Measurements from ENCODE around the gene TBC1D22A. TPM values are rescaled to one million over a fixed set of nuclear protein-coding genes. Genes with fewer than 3 reads are reported as not detected.

TBC1D22A gene
- polyA plus RNA-seq, 1 of the 3 experiments (the other 2 are of a cell fraction), result 16.5 TPM

DNA sequence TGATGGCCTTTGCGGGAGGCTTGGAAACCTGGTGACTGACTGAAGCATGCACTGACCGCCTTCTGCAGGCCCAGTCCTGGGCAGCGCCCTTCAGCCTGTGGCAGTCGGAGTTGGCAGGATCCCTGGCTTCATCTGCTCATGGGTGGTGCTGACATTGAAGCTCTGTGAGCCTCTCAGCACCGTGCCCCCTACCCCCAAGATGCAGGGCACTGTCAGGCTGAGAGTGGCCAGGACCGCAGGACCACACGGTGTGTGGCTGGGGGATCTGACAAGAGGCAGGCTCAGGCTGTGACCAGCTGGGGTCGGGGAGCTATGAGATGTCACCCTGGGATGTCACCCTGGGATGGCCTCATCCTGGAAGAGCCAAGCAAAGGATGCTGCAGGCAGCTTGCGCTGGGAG lies 32.7 kb downstream of the TBC1D22A start (continued):
- TF ChIP-seq CTCF (IDR thresholded peaks at IDR 0.05), result no peak
- TF ChIP-seq, protein P1, sequence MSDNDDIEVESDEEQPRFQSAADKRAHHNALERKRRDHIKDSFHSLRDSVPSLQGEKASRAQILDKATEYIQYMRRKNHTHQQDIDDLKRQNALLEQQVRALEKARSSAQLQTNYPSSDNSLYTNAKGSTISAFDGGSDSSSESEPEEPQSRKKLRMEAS (IDR thresholded peaks at IDR 0.05; ENCODE audit: low read depth), result no peak
- TF ChIP-seq SIN3A (IDR thresholded peaks at IDR 0.05; ENCODE audit: borderline replicate concordance, low read depth, low read length), result no peak
- TF ChIP-seq GATA2 (CRISPR knock-in tag; IDR thresholded peaks at IDR 0.05), result no peak
- TF ChIP-seq GABPA (IDR thresholded peaks at IDR 0.05; ENCODE audit: low read depth), result no peak
- no peak for TF ChIP-seq FOXM1 (IDR thresholded peaks at IDR 0.05; ENCODE audit: low read depth)
- TF ChIP-seq SMC3 (IDR thresholded peaks at IDR 0.05; ENCODE audit: low read depth, low read length), result no peak

- no peak for DNase-seq
- H3K27me3 ChIP-seq (ENCODE audit: insufficient read depth), result no peaks in the 10 kb centered on the region
- peaks cover 4% of the 10 kb centered on the region for H3F3A ChIP-seq (replicated peaks; ENCODE audit: insufficient read depth)
- H3K4me1 ChIP-seq (ENCODE audit: control insufficient read depth in 1 of 2, insufficient read depth in 2 of 2, low read depth in 1 of 2, low read length in 1 of 2), result peaks cover 0 to 3% of the 10 kb centered on the region in 2 experiments; a peak in 1 of 4 replicates
- H3K9me2 ChIP-seq, result no peaks in the 10 kb centered on the region
- H2AFZ ChIP-seq (ENCODE audit: low read depth), result no peak overlapping the region
- no peak overlapping the region for H3K9ac ChIP-seq
- ChIA-PET CTCF (interaction anchor here (0.7 kb wide), 1 partner anchor 233 kb away, joined by 3 read pairs; no protein-coding TSS in a partner anchor), POLR2A (no interaction called here)
- H3K27ac ChIP-seq (ENCODE audit: low read depth in 2 of 2, low read length in 1 of 2), result no peak overlapping the region
- no peak overlapping the region for H3K4me3 ChIP-seq (ENCODE audit: low read depth in 2 of 2, low read length in 1 of 2)
- no peak overlapping the region for H3K4me2 ChIP-seq
- WGBS (ENCODE audit: low lambda C conversion rate), result 93% methylated on average over 12 of the region's 15 CpGs
- peaks cover 12 to 34% of the 10 kb centered on the region in 2 experiments for H3K36me3 ChIP-seq (replicated peaks in 1 of 2; ENCODE audit: control insufficient read depth in 1 of 2, insufficient read depth in 2 of 2, low read length in 1 of 2)
- H3K79me2 ChIP-seq (ENCODE audit: insufficient read depth), result peaks cover 6% of the 10 kb centered on the region; the same call in 1 of the 2 replicates
- H4K20me1 ChIP-seq (ENCODE audit: insufficient read depth), result peaks cover 10% of the 10 kb centered on the region; the same call in 1 of the 2 replicates
- no peaks in the 10 kb centered on the region for H3K9me3 ChIP-seq
- TF ChIP-seq CTCF (IDR thresholded peaks at IDR 0.05) (no peak), TAF1 (IDR thresholded peaks at IDR 0.05; ENCODE audit: borderline replicate concordance, low read depth, low read length) (no peak), GATA2 (CRISPR knock-in tag; IDR thresholded peaks at IDR 0.05) (no peak), JUND (IDR thresholded peaks at IDR 0.05) (no peak), EZH2phosphoT487 (IDR thresholded peaks at IDR 0.05; ENCODE audit: borderline replicate concordance, low read depth) (no peak), RXRA (IDR thresholded peaks at IDR 0.05; ENCODE audit: borderline replicate concordance, low read depth) (no peak), EP300 (IDR thresholded peaks at IDR 0.05; ENCODE audit: borderline replicate concordance in 1 of 2, low read depth in 1 of 2, low read length in 1 of 2) (no peak), USF2 (IDR thresholded peaks at IDR 0.05; ENCODE audit: borderline replicate concordance, low read depth, low read length) (no peak), RAD21 (IDR thresholded peaks at IDR 0.05; ENCODE audit: low read length) (no peak), RFX5 (IDR thresholded peaks at IDR 0.05; ENCODE audit: low read length) (no peak), FOXM1 (IDR thresholded peaks at IDR 0.05; ENCODE audit: low read depth) (no peak), SIN3A (IDR thresholded peaks at IDR 0.05; ENCODE audit: borderline replicate concordance, low read depth, low read length) (no peak), NFIC (IDR thresholded peaks at IDR 0.05; ENCODE audit: borderline replicate concordance) (no peak), YY1 (IDR thresholded peaks at IDR 0.05; ENCODE audit: low read depth) (no peak), TEAD4 (IDR thresholded peaks at IDR 0.05; ENCODE audit: borderline replicate concordance, insufficient read depth) (no peak), SMC3 (IDR thresholded peaks at IDR 0.05; ENCODE audit: low read depth, low read length) (no peak), POLR2AphosphoS5 (IDR thresholded peaks at IDR 0.05; ENCODE audit: low read depth, low read length) (no peak)
- TF ChIP-seq, protein P1 (IDR thresholded peaks at IDR 0.05; ENCODE audit: low read depth), result no peak
- TF ChIP-seq, protein P2, sequence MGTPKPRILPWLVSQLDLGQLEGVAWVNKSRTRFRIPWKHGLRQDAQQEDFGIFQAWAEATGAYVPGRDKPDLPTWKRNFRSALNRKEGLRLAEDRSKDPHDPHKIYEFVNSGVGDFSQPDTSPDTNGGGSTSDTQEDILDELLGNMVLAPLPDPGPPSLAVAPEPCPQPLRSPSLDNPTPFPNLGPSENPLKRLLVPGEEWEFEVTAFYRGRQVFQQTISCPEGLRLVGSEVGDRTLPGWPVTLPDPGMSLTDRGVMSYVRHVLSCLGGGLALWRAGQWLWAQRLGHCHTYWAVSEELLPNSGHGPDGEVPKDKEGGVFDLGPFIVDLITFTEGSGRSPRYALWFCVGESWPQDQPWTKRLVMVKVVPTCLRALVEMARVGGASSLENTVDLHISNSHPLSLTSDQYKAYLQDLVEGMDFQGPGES (IDR thresholded peaks at IDR 0.05; ENCODE audit: low read depth, low read length), result no peak
Measured at GRCh38 chr22:46795845-46796565, 33.6 kb downstream of the TBC1D22A start.
